Neural crest cell (in vitro differentiated cells): ENCODE measurements around the gene CNKSR1. TPM values are rescaled to one million over a fixed set of nuclear protein-coding genes. Genes with fewer than 3 reads are reported as not detected.
"Not testable (repeated sequence)": the region's sequence is repeated elsewhere in the genome, so short reads cannot be mapped to it uniquely, and the experiment has no call there.

ENCODE experiments used
- DNase-seq: peaks from one replicate; pipeline ENCODE4 v3.0.0; 2021; ENCODE audit warnings: low read depth, mixed read lengths, low spot score
- H3K27ac Mint-ChIP-seq: one replicate; pipeline ENCODE4 v1.8.0; 2021; ENCODE audit warnings: mild to moderate bottlenecking, mixed read lengths; ENCODE audit not compliant: unreplicated experiment
- H3K27me3 Mint-ChIP-seq: 2 replicates; pipeline ENCODE4 v1.8.0; 2021; ENCODE audit warnings: low read depth, mild to moderate bottlenecking, mixed read lengths
- H3K36me3 Mint-ChIP-seq: 2 replicates; pipeline ENCODE4 v1.8.0; 2021; ENCODE audit warnings: low read depth, mild to moderate bottlenecking, mixed read lengths
- H3K4me1 Mint-ChIP-seq: 2 replicates; pipeline ENCODE4 v1.8.0; 2021; ENCODE audit warnings: mixed read lengths
- H3K4me3 Mint-ChIP-seq: one replicate; pipeline ENCODE4 v1.8.0; 2021; ENCODE audit warnings: mild to moderate bottlenecking, mixed read lengths
- H3K9me3 Mint-ChIP-seq: 2 replicates; pipeline ENCODE4 v1.8.0; 2021; ENCODE audit warnings: mixed read lengths
- CTCF ChIP-seq: fragments of 200-600 bp; sonication (generic); conservative IDR thresholded peaks from 2 replicates; pipeline ENCODE4 v1.5.0; 2021; ENCODE audit warnings: antibody characterized with exemption, mild to moderate bottlenecking
- total RNA-seq: library from RNA; stranded (reverse); gene quantifications from 2 replicates; pipeline ENCODE4 v1.2.1, GENCODE V29; 2021

Gene CNKSR1
- total RNA-seq, 1 donor from 2014 or later = 3.6 TPM

DNA sequence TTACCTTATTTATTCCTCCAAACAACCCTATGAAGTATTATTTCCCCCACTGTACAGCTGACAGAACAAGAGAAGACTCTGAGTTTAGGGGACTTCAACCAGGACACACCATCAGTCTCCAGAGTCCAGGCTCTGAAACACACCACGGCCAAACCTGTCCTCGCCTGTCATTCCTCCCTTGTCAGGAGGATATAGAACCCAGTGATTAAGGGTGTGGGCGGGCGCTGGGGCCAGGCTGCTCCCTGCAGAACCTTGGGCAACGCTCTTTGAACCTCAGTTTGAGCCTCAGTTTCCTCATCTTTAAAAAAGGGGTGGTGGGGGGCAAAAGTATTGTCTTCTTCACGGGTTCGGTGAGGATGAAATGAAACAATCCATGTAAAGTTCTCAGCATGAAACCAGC lies 47.3 kb downstream of the CNKSR1 start:
- DNase-seq = no peak
- no peaks in the 10 kb centered on the region for H3K36me3 Mint-ChIP-seq
- H3K4me3 Mint-ChIP-seq = peak overlapping the region; percentile 31
- H3K4me1 Mint-ChIP-seq = peaks cover 15% of the 10 kb centered on the region
- H3K27me3 Mint-ChIP-seq = peaks cover 46% of the 10 kb centered on the region
- H3K27ac Mint-ChIP-seq = no peak overlapping the region
- TF ChIP-seq CTCF = no peak
- no peaks in the 10 kb centered on the region for H3K9me3 Mint-ChIP-seq

DNA sequence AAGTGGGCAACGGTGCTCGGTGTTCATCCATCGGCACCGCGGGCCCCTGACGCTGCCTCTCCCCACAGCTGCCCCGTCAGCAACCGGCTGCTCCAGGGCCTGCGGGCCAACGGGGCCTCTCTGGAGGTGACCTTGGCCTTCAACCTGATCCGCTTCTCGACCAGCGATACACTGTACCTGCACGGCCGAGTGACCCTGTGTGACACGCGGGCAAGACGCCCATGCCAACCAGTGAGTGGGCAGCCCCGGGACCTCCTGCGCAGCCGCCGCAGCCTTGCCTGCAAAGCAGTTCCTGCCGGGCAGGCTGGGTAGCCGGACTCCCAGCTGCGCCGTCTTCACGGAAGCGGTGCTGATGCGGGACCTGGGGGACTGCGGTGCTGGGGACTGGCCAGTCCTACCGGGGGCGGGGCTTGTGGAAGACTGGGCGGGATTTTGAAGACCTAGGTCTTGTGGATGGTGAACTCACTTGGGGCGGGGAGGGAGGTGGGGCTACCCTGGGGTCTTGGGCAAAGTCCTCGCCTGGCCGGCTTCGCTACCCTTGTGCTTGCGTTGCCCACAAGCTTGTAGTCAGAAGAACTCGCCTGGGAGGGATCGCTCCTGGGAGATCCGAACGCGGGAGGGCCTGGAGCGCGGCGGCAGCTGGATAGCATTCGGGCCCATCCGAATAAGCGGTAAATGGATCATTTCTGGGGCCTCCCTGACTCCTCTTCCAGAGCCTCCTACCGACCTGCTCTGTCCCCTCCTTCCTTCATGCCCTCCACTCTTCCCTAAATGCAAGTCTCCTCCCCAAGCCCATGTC lies 47.9 kb downstream of the CNKSR1 start:
- Mint-ChIP-seq H3K27ac (no peak overlapping the region), H3K9me3 (no peaks in the 10 kb centered on the region), H3K36me3 (no peaks in the 10 kb centered on the region), H3K4me3 (peak overlapping the region; percentile 75), H3K27me3 (peaks cover 46% of the 10 kb centered on the region), H3K4me1 (peaks cover 10% of the 10 kb centered on the region)
- TF ChIP-seq CTCF = no peak
- DNase-seq = peak; percentile 63

DNA sequence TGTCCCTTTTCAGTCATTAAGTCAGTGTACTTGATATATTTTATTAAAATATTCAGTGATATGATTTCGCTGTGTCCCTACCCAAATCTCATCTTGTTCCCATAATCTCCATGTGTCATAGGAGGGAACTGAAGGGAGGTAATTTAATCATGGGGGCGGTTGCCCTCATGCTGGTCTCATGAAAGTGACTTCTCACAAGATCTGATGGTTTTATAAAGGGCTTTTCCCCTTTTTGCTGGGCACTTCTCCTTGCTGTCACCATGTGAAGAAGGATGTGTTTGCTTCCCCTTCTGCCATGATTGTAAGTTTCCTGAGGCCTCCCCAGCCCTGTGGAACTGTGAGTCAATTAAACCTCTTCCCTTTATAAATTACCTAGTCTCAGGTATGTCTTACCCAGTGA lies 53.4 kb downstream of the CNKSR1 start:
- Mint-ChIP-seq H3K4me1 (peaks cover 20% of the 10 kb centered on the region), H3K27me3 (peaks cover 23% of the 10 kb centered on the region)
- not testable (repeated sequence) for H3K4me3 Mint-ChIP-seq, H3K36me3 Mint-ChIP-seq, DNase-seq, H3K27ac Mint-ChIP-seq, H3K9me3 Mint-ChIP-seq

GRCh38 chr1:26233903-26234643 lies 56.8 kb downstream of the CNKSR1 start, which contains the start of gene CEP85:
Gene CEP85, plus strand, starts transcription at chr1:26234200. Its CDS starts 5,584 bp downstream, at chr1:26239784.
- H3K27ac Mint-ChIP-seq = peak within 1 kb of the TSS; percentile 88
- peak within 1 kb of the TSS; percentile 99 for H3K4me3 Mint-ChIP-seq
- H3K36me3 Mint-ChIP-seq = peaks cover 4% of the 10 kb centered on the region

DNA sequence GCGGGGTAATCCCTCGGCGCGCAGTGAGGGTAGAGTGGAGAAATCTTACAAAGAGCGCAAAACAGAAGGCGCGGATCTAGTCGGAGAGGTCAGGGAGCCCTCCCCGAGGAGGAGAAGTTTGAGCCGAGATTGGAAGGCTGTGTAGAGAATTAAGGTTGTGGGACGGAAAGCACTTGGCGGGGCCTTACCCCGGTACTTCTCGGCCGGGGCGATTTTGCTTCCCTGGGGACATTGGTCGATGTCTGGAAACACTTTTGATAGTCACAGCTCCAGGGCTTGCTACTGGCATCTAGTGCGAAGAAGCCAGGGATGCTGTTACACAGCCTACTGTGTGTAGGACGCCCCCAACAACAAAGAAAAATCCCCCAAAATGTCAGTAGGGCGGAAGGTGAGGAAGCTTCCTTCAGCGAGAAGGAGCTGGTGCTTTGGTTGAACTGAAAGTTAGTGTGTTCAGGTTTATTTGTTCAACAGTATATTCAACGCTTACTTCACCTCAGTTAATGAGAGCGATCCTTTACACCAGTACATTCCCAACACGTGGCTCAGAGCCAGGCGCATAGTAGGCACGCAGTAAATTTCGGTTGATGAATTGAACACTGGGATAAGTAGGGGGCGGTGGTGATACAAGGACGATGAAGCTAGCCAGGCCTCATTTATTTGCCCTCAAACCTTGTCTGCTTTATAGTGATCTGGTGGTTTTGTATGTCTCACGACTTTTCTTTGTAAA lies 57.5 kb downstream of the CNKSR1 start:
- peaks cover 4% of the 10 kb centered on the region for H3K36me3 Mint-ChIP-seq
- H3K4me1 Mint-ChIP-seq = peaks cover 42% of the 10 kb centered on the region
- H3K27me3 Mint-ChIP-seq = no peaks in the 10 kb centered on the region
- TF ChIP-seq CTCF = no peak
- peak overlapping the region; percentile 88 for H3K27ac Mint-ChIP-seq
- peaks cover 5% of the 10 kb centered on the region for H3K9me3 Mint-ChIP-seq
- no peak for DNase-seq
- peak overlapping the region; percentile 99 for H3K4me3 Mint-ChIP-seq

More at GRCh38 chr1:26233903-26234643, 56.8 kb downstream of the CNKSR1 start, which contains the start of gene CEP85:
- Mint-ChIP-seq H3K27me3 (no peaks in the 10 kb centered on the region), H3K4me1 (peaks cover 38% of the 10 kb centered on the region), H3K9me3 (peaks cover 5% of the 10 kb centered on the region)
- TF ChIP-seq CTCF = peak; percentile 83
- peak; percentile 98 for DNase-seq
